SKM-1 (cell line): ENCODE measurements around the gene ACACA.

Experiments
- DNase-seq: peaks from one replicate; lab custom pipeline; 2025; ENCODE audit not compliant: unreplicated experiment; lab: John Stamatoyannopoulos, UW

ACACA gene

DNA sequence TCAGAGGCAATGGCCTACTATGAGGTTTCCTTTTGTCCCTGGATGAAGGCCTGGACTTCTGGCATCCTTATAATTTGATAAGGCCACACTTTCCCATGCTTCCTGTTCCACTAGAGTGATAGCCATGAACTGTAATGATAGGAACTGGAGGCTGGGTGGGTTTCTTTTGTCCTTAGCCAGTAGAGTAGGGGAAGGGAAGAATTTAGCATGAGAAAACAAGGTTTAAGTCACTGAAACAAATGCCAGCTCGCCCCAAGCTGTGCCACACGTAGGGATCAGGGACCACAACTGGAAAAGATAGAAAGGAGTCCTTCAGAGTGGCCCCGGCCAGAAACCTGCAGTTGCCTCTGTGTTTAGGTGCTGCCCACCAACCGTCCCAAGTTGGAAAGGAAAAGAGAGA lies 111.7 kb downstream of the ACACA start:
- DNase-seq = no peak

GRCh38 chr17:37293770-37294169 lies 112.9 kb downstream of the ACACA start:
- DNase-seq = no peak

DNA sequence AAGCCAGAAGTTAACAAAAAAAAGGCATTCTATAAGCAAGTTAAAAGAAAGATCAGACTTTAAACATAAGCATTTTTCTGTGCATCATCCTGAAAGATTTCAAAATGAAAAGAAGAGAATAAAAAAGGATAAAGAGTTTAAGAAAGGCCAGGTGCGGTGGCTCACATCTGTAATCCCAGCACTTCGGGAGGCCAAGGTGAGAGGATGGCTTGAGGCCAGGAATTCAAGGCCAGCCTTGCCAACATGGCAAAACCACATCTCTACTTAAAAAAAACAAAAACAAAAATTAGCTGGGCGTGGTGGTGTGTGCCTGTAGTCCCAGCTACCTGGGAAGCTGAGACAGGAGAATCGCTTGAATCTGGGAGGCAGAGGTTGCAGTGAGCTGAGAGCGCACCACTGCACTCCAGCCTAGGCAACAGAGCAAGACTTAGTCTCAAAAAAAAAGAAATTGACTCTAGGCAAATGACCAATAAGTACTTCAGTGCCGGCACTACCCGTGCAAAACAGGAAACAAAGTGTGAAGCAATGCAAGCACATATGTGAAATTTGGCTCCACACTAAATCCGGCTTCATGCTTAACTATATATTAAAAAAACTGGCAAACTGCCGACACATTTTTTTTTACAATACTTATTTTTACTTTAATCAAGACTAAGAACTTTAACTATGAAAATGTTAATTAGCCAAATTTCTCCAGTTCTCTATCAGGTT lies 114.1 kb downstream of the ACACA start:
- DNase-seq = peak; percentile 51

GRCh38 chr17:37291351-37291750 lies 115.3 kb downstream of the ACACA start:
- no peak for DNase-seq

DNA sequence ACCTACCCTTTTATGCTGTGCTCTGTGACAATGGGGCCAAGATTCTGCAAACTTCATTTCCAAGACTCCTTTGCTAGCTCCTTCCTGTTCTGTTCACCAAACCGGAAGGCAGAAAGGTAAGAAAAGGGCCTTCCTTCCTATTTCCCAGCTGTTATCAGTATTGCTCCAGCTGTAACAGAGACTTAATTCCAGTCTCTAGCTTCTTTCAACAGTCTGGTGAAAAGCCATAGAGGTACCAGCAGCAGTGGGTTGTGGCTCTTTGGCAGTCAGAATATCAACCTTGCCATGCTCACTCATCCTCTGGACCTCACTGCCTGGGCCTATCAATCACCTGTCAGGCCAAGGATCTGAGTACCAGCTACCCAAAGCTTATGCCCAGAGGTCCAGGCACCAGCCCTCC lies 120.2 kb downstream of the ACACA start:
- DNase-seq = no peak

GRCh38 chr17:37284191-37284590 lies 122.4 kb downstream of the ACACA start:
- DNase-seq = no peak

DNA sequence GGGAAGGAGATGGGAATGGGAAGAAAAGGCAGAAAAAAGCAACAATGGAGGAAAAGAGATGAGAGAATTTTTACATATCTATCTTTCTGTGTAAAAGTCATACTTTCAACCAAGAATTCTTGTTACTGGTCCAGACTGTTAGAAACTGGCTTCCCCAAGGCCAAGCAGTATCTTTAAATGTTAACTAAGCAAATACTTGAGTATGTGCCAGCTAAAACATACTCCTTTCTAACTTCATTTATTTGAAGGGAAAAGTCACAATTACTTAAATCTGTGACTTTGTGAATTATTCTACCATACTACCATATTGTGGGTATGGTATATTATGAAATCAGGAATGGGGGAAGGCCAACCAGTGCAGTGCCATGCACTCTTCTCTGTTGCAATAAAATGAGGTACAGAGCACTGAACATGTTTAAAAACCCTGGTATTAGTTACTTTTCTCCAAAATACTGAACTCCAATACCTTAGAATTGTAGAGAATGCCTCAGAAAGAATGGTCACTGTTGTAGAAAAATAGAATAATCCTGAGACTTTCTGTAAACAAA lies 123.1 kb downstream of the ACACA start:
- no peak for DNase-seq

- DNase-seq = no peak
Observed at GRCh38 chr17:37280841-37281240, 125.8 kb downstream of the ACACA start.

DNA sequence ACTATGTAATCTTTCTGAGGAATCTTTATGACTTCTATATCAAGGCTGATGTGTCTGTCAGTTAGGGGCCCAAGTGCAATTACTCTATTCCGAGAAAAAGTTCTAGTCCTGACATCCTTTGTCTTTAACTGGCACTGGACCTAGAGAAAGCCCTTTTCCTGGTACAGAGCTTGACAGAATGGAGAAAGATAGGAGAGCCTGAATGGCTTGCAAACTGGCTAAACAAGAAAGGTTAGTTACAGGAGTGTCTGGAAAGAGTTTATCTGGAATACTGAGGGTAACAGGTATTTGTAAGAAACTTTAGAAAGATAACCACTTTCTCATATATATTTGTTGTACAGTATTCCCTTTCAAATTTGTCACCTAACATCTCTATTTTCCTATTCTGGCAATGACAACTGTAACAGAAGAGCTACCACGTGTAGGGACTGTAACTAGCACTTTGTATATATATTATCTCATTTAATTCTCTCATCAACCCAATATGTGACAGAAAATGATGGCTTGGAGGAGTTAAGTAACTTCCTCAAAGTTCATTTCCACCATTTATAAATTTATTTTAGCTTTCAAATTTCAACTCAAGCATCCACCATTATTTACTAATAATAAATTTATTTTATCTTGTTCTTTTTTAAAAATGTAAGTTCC lies 128.3 kb downstream of the ACACA start:
- no peak for DNase-seq

- DNase-seq = no peak
Observed at GRCh38 chr17:37276475-37276874, 130.2 kb downstream of the ACACA start.

- DNase-seq = no peak
Observed at GRCh38 chr17:37274461-37274860, 132.2 kb downstream of the ACACA start.

- DNase-seq = no peak
Observed at GRCh38 chr17:37273409-37274051, 133.1 kb downstream of the ACACA start.

GRCh38 chr17:37265446-37266173 lies 141.0 kb downstream of the ACACA start:
- DNase-seq = no peak

DNA sequence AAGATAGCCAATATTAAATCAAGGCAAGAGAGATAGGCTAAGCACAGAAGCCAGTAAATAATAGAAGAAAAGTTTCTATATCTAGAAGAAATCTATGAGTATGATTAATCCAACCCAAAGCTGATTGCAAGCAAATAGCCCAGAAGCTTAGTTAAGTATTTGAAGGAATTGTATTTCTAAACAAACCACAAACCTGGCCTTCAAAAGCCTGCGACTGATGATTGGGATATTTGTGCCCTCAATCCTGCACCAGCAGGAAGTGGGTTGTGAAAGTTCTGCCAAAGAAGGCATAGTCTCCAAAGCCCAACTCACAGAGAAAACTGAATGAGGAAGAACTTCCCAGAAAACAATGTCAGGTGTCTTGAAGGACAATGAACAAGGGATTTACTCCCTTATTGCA lies 145.3 kb downstream of the ACACA start:
- DNase-seq = no peak

DNA sequence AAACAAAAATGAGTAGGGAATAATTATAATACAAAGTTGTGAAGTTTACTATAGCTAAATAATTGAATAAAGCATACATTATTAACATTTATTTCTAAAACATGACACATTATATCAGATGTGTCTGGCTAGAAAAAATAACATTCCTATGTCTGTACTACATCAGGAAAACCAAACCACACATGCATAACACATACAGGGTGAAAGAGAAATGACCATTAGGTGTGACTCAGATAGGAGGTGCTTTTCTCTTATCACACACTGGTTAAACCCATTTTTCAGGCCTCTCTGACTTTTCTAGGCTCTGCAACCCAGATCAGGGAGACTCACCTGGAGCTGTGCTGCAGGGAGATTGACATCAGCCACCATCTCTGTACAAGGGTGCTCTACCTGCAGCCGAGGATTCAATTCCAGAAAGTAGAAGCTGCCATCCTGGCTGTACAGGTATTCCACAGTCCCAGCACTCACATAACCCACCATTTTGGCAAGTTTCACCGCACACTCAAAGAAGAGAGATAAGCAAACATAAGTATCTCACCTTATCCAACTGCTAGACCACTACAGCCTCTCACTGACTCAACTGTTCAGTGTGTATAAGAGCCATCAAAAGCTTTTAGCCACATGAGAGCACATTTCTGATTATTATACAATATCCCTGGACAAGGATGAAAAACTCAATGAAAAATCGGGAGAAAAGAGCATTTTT lies 147.5 kb downstream of the ACACA start:
- no peak for DNase-seq

GRCh38 chr17:37256627-37257026 lies 150.0 kb downstream of the ACACA start:
- DNase-seq = no peak

GRCh38 chr17:37255432-37255831 lies 151.2 kb downstream of the ACACA start:
- DNase-seq = no peak

GRCh38 chr17:37247825-37248224 lies 158.8 kb downstream of the ACACA start:
- DNase-seq = no peak

- DNase-seq = no peak
Observed at GRCh38 chr17:37246085-37246484, 160.6 kb downstream of the ACACA start.

- no peak for DNase-seq
Observed at GRCh38 chr17:37240381-37240780, 166.3 kb downstream of the ACACA start.
